ENCODE results near the gene MRPS22. TPM values are rescaled to one million over a fixed set of nuclear protein-coding genes. Genes with fewer than 3 reads are reported as not detected.
"Not testable (repeated sequence)": the region's sequence is repeated elsewhere in the genome, so short reads cannot be mapped to it uniquely, and the experiment has no call there.

Gene MRPS22
- total and polyA plus RNA-seq, 4 donors, result 33.2 to 44.7 (median 40.2) TPM

GRCh38 chr3:139328356-139328755 is 15.5 kb upstream of the MRPS22 start:
- Histone ChIP-seq H3K27ac (ENCODE audit: low read depth in 1 of 2, low read length in 1 of 2) (no peak overlapping the region), H3K27me3 (ENCODE audit: control insufficient read depth in 3 of 3, insufficient read depth in 3 of 3, low read length in 2 of 3) (peaks cover 0 to 17% (median 9%) of the 10 kb centered on the region in 3 donors), H3K9ac (ENCODE audit: insufficient read depth in 1 of 2, low read length in 2 of 2) (no peak overlapping the region), H3K9me3 (ENCODE audit: control insufficient read depth in 4 of 4, insufficient read depth in 3 of 4, low read length in 3 of 4) (peaks cover 0 to 2% (median 0%) of the 10 kb centered on the region in 4 donors), H3K36me3 (ENCODE audit: control insufficient read depth in 4 of 4, insufficient read depth in 4 of 4, low read length in 4 of 4) (no peaks in the 10 kb centered on the region), H3K4me1 (ENCODE audit: control insufficient read depth in 5 of 5, insufficient read depth in 5 of 5, low read length in 5 of 5) (peaks cover 0 to 2% (median 0%) of the 10 kb centered on the region in 5 donors), H3K4me3 (no peak overlapping the region)
- no peak for ATAC-seq (ENCODE audit: insufficient read depth, low FRiP score)
- 84 to 86% methylated on average over 4 of the region's 4 CpGs for WGBS, 2 donors
- DNase-seq, result no peak
- no peak for TF ChIP-seq CTCF (IDR thresholded peaks at IDR 0.05; ENCODE audit: control extremely low read depth, extremely low read depth)

DNA sequence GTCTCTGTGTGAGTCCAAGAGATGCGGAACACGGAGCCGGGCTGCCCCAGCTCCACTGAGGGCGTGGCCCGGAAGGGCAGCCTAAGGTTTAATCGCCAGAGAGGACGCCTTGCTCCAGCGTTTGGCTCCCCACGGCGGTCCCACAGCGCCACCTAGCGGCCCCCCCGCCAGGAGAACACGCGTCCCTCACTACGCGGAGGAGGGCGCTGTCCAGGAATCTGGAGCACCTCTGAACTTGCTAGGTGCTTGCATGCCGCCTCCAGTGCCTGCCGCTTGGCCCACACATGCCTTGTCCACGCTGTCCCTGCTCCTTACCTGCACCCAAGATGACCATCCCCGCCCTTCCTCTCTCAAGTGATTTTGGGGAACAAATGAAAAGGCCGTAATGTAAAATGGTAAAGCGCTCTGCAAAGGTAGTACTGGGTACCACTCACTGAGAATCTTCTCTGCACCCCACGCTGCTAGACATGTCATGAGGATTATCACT is 14.4 kb upstream of the MRPS22 start:
- Histone ChIP-seq H3K27ac (ENCODE audit: low read depth in 1 of 2, low read length in 1 of 2) (no peak overlapping the region), H3K4me3 (no peak overlapping the region), H3K36me3 (ENCODE audit: control insufficient read depth in 4 of 4, insufficient read depth in 4 of 4, low read length in 4 of 4) (no peaks in the 10 kb centered on the region), H3K9ac (ENCODE audit: insufficient read depth in 1 of 2, low read length in 2 of 2) (no peak overlapping the region), H3K9me3 (ENCODE audit: control insufficient read depth in 4 of 4, insufficient read depth in 3 of 4, low read length in 3 of 4) (peaks cover 0 to 2% (median 0%) of the 10 kb centered on the region in 4 donors), H3K27me3 (ENCODE audit: control insufficient read depth in 3 of 3, insufficient read depth in 3 of 3, low read length in 2 of 3) (peaks cover 0 to 17% (median 9%) of the 10 kb centered on the region in 3 donors), H3K4me1 (ENCODE audit: control insufficient read depth in 5 of 5, insufficient read depth in 5 of 5, low read length in 5 of 5) (peaks cover 0 to 2% (median 0%) of the 10 kb centered on the region in 5 donors)
- WGBS, 2 donors, result 10 to 11% methylated on average over 25 of the region's 25 CpGs
- peak; percentile 99 for TF ChIP-seq CTCF (IDR thresholded peaks at IDR 0.05; ENCODE audit: control extremely low read depth, extremely low read depth)
- peak; percentile 74 to 85 (median 78) for DNase-seq
- peak; percentile 95 for ATAC-seq (ENCODE audit: insufficient read depth, low FRiP score)

DNA sequence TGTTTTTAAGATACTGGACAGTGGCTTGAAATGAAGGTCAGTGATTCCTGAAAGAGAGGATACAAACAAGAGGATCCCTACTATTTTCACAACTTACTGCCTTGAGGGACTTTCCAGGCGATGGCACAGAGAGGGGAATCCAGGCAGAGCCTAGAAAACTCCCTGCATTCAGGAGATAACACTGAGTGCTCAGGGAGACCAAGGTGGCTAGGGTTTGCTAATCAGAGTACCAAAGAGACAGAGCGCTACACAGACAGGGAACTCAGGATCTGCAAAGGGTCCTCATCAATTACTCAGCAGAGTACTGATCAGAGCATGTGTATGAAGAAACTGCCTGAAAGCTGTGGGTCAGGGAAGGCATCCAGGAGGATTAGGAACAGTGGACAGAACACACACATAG is 11.7 kb upstream of the MRPS22 start:
- Histone ChIP-seq H3K27ac (ENCODE audit: low read depth in 1 of 2, low read length in 1 of 2) (no peak overlapping the region), H3K27me3 (ENCODE audit: control insufficient read depth in 3 of 3, insufficient read depth in 3 of 3, low read length in 2 of 3) (peaks cover 0 to 17% (median 9%) of the 10 kb centered on the region in 3 donors), H3K9me3 (ENCODE audit: control insufficient read depth in 4 of 4, insufficient read depth in 3 of 4, low read length in 3 of 4) (no peaks in the 10 kb centered on the region), H3K9ac (ENCODE audit: insufficient read depth in 1 of 2, low read length in 2 of 2) (no peak overlapping the region), H3K4me1 (ENCODE audit: control insufficient read depth in 5 of 5, insufficient read depth in 5 of 5, low read length in 5 of 5) (peaks cover 0 to 2% (median 0%) of the 10 kb centered on the region in 5 donors), H3K36me3 (ENCODE audit: control insufficient read depth in 4 of 4, insufficient read depth in 4 of 4, low read length in 4 of 4) (no peaks in the 10 kb centered on the region), H3K4me3 (no peak overlapping the region)
- no peak for ATAC-seq (ENCODE audit: insufficient read depth, low FRiP score)
- WGBS, 2 donors, result 73 to 91% methylated on average over 2 of the region's 2 CpGs
- no peak for TF ChIP-seq CTCF (IDR thresholded peaks at IDR 0.05; ENCODE audit: control extremely low read depth, extremely low read depth)
- DNase-seq, result no peak

- not testable (repeated sequence) for H3K9me3 ChIP-seq (ENCODE audit: control insufficient read depth in 4 of 4, insufficient read depth in 3 of 4, low read length in 3 of 4); H3K4me3 ChIP-seq; H3K9ac ChIP-seq (ENCODE audit: insufficient read depth in 1 of 2, low read length in 2 of 2); ATAC-seq (ENCODE audit: insufficient read depth, low FRiP score); H3K4me1 ChIP-seq (ENCODE audit: control insufficient read depth in 5 of 5, insufficient read depth in 5 of 5, low read length in 5 of 5); H3K27ac ChIP-seq (ENCODE audit: low read depth in 1 of 2, low read length in 1 of 2); H3K36me3 ChIP-seq (ENCODE audit: control insufficient read depth in 4 of 4, insufficient read depth in 4 of 4, low read length in 4 of 4); DNase-seq
- WGBS, 2 donors, result 15 to 30% methylated on average over 1 of the region's 1 CpG
- peaks cover 0 to 34% (median 9%) of the 10 kb centered on the region in 3 donors for H3K27me3 ChIP-seq (ENCODE audit: control insufficient read depth in 3 of 3, insufficient read depth in 3 of 3, low read length in 2 of 3)
Observed at GRCh38 chr3:139334675-139335074, 9.1 kb upstream of the MRPS22 start.
